Heart left ventricle (tissue), 13 donors: ENCODE data around the gene TTC7B.

Experiments used
- CTCF ChIP-seq, 12 donors: fragments of 200-600 bp; sonication (generic) in 4 of 12; IDR thresholded peaks; one replicate each; pipeline versions ENCODE4 v1.5.0 to v1.8.0; 2018 to 2022; ENCODE audit warnings: antibody characterized with exemption in 12 of 12, mild to moderate bottlenecking in 5 of 12
- POLR2A ChIP-seq, 2 donors: fragments of 450-650 bp; IDR thresholded peaks; one replicate each; pipeline ENCODE4 v1.6.1; 2017; ENCODE audit warnings: antibody characterized with exemption in 2 of 2, mild to moderate bottlenecking in 2 of 2, moderate library complexity in 2 of 2
- donor health status: ischemic (EF 13 %, LVEDD 7.1; RV severe dilation, severe dysfunction).
- donor health status: DM: no; HTN: yes; CAD: no.
- donor health status: DM: no; HTN: no; CAD: no.
- donor health status: ischemic (EF 25% LVEDD 6.9; RV normal size, moderate dysfunction).
- donor health status: ischemic (EF 25% LVEDD 5.7; RV mildly dilated, moderate dysfunction).
- donor health status: ischemic (EF 35%, LVEDD 5.7; RV mildly dilated, moderate dysfunction).
- donor health status: nonischemic (EF 11% LVEDD 7.7; RV severe dilation, severe dysfunction).
- donor health status: DM: yes; HTN: yes; CAD: no.
- donor health status: PGD.
- donor health status: ischemic (EF 29% LVEDD 5.4; RV normal size, mild dysfunction).
- donor health status: nonischemic (EF 23%, LVEDD 6.1; RV moderate dilation, normal function).

- TF ChIP-seq POLR2A (IDR thresholded peaks at IDR 0.05): no peak
- TF ChIP-seq CTCF (IDR thresholded peaks at IDR 0.05): no peak
Measured at GRCh38 chr14:90627478-90627877, 188.8 kb downstream of the TTC7B start.
